NCI-H526 (cell line): ENCODE data around the gene IL4I1.
A peak's percentile ranks its signal among the peaks of the same experiment; 100 is the strongest.

Experiments used
- DNase-seq, 2 experiments: peaks; one replicate each; lab custom pipeline; 2025; lab: John Stamatoyannopoulos, UW

Gene IL4I1

GRCh38 chr19:49863935-49864320 is 32.8 kb downstream of the IL4I1 start:
- DNase-seq = no peak

GRCh38 chr19:49863254-49863934 is 33.3 kb downstream of the IL4I1 start:
- no peak for DNase-seq

- DNase-seq = peak in 1 of 2 experiments; percentile 48
Measured at GRCh38 chr19:49862391-49863253, 34.1 kb downstream of the IL4I1 start.

- DNase-seq = peak in 1 of 2 experiments; percentile 79
Measured at GRCh38 chr19:49861541-49862378, 34.9 kb downstream of the IL4I1 start.

GRCh38 chr19:49861107-49861506 is 35.6 kb downstream of the IL4I1 start:
- DNase-seq = peak; percentile 40 to 72

- DNase-seq = no peak
Measured at GRCh38 chr19:49860336-49861102, 36.2 kb downstream of the IL4I1 start.

GRCh38 chr19:49859682-49860335 is 36.9 kb downstream of the IL4I1 start:
- DNase-seq = no peak

- DNase-seq = peak in 1 of 2 experiments; percentile 26
Measured at GRCh38 chr19:49858088-49858985, 38.4 kb downstream of the IL4I1 start.

- DNase-seq = no peak
Measured at GRCh38 chr19:49857838-49858087, 38.9 kb downstream of the IL4I1 start.

GRCh38 chr19:49857061-49857837 is 39.4 kb downstream of the IL4I1 start:
- DNase-seq = peak in 1 of 2 experiments; percentile 26

GRCh38 chr19:49856574-49857021 is 40.1 kb downstream of the IL4I1 start:
- DNase-seq = no peak

- DNase-seq = no peak
Measured at GRCh38 chr19:49855676-49856573, 40.8 kb downstream of the IL4I1 start.

GRCh38 chr19:49855277-49855675 is 41.4 kb downstream of the IL4I1 start:
- no peak for DNase-seq

GRCh38 chr19:49854378-49855263 is 42.1 kb downstream of the IL4I1 start:
- DNase-seq = no peak

- no peak for DNase-seq
Measured at GRCh38 chr19:49853852-49854377, 42.8 kb downstream of the IL4I1 start.

- no peak for DNase-seq
Measured at GRCh38 chr19:49852631-49853126, 44.0 kb downstream of the IL4I1 start.
